Daoy (cell line): ENCODE data around the gene LRP1. TPM values are rescaled to one million over a fixed set of nuclear protein-coding genes. Genes with fewer than 3 reads are reported as not detected.

Experiments
- DNase-seq: peaks from one replicate; pipeline ENCODE4 v3.0.0-alpha.2; 2015; ENCODE audit warnings: low read depth
- total RNA-seq: library from RNA; depleted of rRNA; stranded (reverse); fragments of >200 nt; shearing (Covaris generic); gene quantifications from 2 replicates; pipeline ENCODE4 v1.2.3, GENCODE V29; 2014

Gene LRP1
- total RNA-seq, 1 experiment from 2014 or later: 2.8 TPM

DNA sequence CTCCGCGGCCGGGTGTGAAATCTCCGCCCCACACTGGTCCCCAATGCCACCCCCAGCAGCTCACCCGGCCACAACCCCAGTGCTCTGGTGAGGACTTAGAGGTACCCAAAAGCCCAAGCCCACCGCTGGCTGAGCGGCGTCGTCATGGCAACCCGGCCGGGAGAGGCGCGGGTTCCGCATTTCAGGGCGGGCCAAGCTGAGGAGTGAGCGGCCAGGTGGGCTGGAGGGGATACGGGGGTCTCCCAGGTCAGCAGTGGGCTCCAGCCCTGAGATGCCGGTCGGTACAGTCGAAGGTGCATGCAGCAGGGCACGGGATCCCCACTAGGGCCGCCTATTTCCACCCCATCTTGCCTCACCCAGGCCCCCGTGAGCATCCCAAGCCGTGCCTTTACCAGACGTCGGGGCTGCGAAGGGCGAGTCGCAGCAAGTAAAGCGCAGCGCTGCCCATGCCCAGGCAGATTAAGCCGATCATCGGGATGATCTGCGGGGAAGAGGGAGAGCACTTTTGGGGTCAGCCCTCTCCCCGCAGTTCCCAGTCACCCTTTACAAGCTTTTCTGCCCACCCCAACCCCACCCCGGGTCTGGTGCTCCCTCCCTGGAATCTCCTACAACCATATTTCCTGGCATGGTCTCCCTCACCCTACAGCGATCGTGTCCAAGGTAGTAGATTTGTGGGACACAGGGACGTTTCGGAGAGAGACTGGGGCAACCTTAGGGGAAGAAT lies 108.1 kb downstream of the LRP1 start:
- DNase-seq: no peak

DNA sequence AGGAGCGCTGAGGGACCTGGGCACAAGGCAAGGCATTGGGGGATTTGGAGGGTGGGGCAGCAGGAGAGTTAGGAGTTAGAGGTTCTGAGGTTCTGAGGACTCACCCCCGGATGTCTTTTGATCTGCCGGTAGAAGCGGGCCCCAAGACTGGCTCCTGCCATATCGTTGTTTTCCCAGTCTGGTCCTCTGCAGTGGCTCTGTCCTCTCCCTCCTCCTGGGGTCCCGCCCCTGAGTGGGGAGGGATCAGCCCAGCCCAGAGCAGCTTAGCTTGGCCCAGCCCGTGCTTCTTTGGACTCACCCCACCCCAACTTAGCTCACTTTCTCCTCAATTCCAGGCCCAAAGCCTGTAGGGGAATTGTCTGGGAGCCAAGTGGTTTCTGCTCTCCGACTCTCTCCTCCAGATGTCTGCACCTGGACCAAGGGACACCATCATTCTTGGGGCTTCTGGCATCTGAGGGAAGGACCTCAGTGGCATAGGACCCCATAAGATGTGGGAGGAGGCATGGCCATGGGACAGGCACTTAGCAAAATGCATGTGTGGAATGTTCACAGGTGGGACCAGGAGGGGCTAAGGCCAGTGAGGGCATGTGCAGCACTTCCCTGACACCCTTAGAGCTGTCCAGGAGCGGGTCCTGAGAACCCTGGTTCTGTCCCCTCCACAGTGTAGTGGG lies 108.8 kb downstream of the LRP1 start:
- no peak for DNase-seq

DNA sequence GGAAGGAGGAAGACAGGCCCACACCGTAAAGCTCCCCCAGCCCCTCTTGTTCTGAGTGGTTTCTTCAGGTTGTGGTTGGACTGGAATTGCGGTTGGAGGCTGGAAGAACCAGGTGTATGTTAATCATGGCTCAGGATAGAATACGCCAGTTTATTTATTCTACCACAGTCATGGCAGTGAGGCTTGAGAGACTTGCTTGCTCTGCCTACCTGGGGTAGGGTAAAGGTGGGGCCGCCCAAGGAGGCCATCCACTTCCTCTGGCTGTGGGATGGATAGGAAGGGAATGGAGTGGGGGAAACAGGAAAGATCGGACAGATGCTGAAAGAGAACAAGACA lies 109.3 kb downstream of the LRP1 start:
- no peak for DNase-seq

DNA sequence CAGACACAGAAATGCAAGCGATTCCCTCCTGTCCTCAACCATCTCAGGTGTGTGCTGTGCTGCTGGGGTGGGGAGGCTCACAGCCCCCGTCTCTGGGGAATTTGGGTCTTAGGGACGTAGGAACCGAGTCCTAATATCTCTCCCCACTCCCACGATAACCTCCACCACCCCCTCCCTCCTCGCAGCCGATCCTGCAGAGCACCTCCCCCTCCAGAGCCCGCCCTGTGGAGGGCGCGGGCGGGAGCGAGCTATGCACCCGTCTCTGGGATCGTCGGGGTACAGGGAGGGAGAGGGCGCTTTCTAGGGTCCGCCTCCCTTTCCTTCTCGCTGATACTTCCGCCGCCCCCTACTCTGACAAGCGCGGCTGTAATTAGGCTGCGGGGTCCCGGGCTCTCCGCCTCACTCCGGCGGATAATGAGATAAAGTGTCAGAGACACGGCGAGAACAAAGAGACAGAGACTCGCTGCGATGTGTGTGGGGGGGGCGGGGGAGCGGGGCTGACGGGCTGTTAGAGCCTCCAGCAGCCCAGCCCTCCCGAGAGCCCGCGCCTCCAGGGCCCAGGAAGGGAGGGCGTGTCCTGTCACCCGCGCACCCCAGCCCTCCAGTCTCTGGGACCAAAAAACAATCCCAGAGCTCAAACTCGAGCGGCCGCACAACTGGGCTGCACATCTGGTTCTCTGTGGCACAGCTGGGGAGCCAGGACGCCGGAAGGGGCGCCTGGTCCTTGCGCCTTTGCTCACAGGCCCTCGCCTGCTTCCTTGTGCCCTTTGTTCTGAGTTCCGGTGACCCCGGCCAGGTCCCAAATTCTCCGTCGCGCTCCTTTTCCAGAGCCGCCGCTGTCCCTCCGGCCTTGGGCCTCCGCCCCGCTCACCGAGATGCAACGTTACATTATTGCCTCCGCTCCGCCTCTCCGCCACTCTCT lies 109.9 kb downstream of the LRP1 start:
- DNase-seq: peak; percentile 64

DNA sequence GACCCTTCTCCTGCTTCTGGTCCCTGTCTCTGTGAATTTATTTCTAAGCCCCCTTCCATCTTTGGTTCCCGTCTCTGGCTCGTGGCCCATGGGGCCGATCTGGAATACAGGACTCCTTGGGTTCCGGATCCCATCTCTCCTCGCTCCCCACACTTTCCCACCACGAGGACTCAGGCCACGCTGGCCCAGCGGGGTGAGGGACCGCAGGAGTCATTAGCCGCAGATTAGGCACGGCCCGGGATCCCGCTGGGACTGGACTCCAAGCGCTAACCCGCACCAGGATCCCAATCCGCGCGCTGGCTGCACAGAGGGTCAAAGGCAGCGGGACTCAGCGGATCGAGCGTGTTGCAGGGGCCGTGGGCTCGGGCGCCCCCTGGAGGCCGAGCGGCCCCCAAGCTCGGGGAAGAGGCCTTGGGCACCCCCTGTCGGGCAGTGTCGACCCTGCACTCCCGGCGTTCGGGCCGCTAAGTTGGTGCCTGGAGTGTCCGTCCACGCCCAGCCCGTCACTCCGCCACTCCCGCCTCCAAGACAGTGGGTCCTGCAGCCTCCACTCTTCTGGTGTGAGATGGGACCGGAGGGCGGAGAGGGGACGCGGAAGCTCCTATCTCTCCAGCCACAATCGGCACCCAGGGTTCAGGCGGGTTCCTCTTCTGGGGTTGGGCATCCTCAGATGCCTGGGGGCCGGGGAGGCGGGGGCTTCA lies 110.7 kb downstream of the LRP1 start:
- peak; percentile 91 for DNase-seq

DNA sequence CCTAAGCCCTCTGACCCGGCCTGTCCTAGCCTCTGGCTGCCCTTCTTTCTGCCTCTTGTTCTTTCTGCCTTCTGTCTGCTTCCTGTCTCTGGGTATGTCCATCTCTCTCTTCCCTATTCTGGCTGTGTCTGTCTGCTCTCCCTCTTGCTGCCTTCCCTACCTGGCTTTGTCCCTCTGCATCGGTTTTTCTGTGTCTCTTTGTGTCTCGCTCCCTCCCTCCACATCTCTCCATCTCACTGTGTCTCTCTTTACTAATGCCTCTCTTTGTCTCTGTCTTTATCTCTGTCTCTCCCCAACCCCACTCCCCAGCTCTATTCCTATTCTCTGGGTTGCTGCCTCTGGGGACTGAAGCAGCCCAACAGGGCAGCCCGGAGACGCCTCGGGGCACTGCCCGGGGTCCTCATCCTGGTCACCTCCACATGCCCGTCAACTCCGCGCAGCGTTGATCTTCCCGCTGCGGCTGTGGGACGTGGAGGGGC lies 111.3 kb downstream of the LRP1 start:
- DNase-seq: peak; percentile 49

DNA sequence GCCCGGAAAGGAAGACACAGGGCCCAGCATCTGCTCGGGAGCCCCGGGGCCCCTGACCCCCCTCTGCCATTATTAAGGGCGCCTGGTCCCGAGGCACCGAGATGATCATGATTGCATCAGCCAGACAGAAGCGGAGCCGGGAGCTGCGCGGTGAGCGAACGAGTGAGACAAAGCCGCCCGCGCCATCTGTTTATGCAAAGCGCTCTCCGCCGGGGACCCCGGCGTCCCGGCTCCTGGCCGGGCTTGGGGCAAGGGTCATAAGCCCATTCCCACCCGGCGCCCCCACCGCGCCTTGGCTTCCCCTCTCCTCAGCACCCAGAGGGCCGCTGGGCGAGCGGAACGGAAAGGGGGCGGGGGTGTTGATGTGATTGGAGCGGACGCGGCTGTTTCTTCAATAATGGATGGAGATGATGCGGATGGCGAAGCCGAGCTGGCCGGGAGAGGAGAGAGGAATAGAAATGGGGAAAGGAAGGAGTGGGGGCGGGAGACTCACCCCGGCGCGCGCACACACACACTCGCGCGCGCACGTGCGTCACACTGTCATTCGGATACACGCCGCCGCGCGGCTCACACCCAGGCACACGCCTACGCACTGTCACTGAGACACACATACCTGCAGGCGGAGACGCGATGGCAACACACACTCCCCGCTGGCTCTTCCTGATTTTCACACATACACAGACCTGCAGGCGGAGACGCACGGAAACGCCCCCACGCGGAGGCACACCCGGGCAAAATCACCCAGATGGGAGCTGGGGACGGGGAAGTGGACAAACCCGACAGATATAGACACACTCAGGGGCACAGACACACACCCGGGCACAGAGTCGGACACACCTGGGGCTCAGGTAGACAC lies 112.0 kb downstream of the LRP1 start:
- DNase-seq: peak; percentile 66

DNA sequence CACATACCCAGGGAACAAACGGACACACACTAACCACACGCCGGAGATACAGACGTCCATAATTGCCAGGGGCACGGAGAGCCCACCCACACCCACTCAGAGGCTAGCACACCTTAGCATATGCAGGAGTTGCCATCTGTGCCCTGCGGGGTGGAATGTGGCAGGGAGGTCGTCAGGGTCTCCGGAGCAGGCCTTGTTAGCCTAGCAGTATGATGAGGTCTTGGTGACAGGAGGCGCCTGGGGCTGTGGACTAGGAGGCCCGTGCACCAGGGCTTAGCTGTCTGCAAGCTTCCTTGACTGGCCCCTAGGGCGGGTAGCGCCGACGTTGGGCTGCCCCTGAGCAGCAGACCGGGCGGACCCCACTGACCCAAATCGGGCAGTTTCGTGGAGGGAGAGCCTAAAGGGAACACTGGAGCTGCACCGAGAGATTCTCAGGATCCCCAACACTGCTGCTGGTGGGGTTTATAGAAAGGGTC lies 112.7 kb downstream of the LRP1 start:
- peak; percentile 57 for DNase-seq

DNA sequence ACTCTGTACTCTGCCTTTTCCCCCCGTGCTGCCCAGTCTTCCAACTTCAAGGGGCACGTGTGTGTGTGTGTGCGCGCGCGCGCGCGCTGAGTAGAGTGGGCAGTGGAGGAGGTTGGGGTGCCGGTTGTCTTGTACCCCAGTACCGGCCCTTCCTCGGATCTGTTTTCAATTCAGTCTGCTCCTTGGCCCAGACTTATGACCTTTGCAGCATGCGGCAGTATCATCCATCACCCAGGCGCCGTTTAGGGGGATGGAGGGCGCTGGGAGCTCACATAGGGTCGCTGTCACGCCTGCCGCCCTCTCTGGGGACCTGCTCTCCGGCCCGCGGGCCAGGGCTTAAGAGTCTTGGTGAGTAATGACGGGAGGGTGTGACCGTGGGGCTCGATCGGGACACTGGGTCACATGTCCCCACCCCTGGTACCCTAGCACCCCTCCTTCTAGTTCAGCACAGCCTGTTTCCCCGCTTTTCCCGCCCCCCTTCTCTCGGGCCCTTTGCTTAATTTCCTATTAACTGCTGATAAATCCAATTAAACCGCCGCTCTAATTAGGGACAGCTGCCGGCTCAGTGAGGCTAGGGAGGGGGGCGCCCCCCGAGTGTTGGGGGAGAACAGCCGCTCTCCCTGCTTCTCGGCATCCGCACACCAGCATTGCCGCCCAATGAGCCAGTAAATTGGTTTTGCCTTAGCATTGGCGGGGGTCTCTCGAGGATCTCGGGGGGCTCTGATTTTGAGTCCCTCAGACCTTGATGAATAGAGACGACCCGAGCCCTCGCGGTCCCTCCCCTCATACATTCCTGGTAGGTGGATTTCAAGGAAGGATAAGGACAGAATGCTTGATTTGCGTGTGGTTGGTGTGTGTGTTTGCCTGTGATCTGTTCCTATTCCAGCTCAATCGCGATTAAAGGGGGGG lies 113.4 kb downstream of the LRP1 start:
- DNase-seq: no peak

DNA sequence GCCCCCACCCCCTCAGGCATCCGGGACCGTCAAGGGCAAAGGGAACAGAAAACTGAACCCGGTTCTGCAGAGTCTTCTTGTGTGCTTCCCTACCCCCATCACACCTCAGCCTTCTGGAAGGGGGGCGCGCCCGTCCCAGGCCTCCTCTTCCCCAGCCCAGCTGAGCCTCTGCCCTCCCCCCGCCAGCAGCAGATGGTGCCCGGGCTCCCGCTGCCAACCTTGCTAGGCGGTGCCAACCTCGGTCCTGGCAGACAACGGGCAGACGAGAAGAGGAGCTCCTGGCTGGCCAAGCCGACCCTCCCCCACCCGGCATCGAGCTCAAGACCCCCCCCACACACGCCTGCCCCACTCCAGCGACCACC lies 114.0 kb downstream of the LRP1 start:
- DNase-seq: no peak

DNA sequence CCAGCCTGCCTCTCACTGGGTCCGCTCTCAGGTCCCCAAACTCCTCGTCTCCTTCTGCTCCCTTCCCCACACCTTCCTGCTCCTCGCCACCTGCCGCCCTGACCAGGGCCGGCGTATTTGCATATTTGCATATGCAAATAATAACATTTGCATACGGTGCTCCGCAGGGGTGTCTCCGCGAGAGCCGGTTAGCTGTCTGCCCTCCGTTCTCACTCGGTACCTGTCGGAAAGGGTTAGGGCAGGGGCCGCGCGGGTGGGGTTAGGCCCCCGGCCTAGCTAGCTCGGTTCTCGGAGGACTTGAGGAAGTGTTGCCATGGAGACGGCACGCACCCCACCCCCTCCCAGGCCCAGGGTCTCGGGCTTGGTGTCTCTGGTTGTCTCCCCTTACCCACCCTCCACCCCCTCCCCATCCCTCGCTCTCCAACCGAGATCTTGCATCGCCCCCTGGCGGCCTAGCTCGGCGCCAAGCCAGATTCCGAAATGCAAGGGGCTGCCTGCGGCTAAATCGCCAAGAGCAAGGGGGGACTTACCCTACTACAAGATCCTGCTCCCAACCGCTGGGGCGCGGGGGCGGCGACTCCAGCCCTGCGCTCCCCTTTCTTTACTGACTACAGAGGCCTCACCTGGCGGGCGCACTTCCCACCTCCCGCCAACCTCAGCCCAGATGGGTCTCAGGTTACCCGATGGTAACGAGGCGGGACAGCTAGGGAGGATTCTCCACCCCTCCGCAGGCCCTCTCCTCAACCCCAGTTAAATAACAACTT lies 114.6 kb downstream of the LRP1 start:
- DNase-seq: peak; percentile 74

DNA sequence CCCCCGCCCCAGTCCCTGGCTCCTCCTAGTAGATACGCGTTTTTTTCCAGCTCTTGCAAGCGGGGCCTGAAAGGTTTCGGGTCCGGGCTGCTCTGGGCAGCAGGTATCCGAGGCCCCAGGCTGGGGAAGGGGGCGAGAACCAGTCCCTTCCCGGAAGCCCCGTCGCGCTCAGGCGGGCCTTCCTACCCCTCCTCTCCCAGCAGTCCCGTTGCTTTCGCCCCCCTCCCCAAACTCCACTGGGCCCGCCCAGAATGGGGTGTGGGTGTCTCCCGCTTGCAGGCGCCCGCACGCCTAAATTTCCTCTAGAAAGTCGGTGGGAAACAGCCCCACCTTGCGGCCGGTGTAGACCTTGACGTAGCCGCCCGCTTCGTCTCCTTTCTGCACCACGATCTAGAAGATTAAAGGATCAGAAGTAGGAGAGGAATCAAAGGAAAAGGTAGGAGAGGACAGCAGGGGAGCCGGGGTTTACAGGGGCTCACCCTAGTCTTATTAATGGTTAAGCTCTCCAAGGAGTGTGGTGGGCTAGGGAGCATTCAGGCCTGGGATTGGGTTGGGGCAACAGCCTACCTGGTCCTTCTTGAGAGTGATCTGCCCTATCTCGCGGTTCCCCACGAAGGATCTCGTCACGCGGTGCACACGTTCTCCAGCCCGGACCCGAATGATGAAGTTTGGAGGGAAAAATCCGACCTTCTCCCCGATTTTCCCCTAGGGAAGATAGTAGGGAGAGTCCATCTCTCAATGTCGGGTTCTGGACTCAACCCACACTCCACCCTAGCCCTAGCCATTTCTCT lies 115.4 kb downstream of the LRP1 start:
- peak; percentile 78 for DNase-seq

DNA sequence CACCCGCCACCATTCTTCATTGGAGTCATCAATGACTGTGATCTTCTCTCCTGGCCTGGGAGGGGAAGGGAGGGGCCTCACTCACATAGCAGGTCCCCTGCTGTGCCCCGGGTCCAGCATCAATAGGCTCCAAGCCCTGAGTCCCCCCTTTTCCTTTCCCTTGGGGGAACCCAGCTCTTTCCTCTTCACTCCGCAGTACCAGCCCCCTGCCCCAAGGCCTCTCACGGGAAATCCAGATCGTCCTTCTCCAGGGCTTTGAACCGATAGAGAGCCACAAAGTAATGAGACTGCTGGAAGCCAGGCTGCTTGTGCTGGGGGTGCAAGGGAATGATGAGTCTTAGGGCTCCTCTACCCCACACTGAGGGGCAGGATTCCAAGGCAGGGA lies 116.0 kb downstream of the LRP1 start:
- DNase-seq: no peak

DNA sequence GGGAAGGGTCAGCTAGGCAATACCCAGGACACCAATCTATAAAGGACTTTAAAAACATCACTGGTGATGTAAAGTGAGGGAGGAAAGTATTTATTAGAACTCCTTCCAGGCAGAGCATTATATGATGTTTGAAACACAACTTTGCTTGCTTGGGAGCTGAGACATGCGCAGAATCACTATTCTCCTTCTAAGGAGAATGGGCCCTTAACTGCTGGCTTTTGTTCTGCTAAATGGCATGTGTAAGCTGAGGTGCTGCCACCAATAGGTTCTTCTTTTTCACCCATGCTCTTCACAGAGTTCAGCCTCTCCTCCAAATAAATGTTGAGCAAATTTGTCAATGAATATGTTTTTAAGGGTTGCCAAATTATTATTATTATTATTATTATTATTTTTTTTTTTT lies 118.8 kb downstream of the LRP1 start:
- no peak for DNase-seq

DNA sequence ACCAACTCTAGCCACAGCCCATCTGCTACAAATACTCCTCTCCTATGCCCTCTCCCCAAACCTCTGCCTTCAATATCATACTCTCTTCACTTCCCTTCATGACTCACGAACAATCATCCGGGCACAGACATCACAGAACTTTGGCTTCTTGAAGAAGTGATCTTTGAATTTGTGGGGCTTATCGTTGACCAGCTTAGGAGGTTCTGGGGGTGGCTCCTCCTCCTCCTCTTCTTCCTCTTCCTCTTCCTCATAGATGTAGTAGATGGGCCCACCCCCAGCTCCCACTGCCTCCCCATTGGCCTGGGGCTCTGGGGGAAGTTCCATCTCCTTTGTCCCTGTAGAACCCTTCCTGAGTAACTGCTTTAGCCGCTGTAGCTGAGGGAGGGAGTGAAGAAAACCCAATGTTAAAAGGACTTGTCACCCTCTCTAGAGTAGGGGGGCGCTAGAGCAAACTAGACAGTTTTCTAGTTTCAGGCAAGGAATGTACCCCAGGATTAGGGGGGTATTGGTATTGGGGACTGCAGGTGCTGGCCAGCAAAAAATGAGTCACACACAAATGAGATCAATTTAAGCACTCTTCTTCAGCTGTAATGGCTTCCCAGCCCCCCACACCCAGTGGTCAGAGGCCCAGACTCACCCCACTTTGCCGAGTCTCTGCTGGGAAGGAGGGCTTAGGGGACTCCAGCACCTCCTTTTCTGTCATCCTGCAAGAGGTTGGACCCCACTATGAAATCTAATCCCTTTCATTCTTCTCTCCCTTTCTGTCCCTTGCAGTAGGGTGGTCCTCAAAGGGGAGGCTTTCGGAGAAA lies 120.9 kb downstream of the LRP1 start:
- DNase-seq: no peak

DNA sequence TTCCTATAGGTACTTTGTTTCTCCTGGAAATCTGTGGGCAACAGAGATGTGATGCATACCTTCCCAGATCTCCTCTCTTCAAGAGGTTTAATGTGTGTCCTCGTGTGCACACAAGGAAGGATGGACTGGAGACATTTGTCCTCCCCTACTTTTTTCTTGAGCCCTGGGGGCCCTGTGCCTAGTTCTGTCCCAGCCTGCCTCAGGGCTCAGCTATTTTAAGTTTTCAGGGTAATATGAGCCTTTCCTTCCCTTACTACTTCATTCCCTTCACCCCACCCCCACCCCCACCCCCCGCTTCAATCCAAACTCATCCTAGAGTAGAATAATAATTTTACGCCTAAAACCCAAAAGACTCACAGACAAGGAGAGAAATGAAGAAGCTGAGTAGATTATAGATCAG lies 122.3 kb downstream of the LRP1 start:
- no peak for DNase-seq

DNA sequence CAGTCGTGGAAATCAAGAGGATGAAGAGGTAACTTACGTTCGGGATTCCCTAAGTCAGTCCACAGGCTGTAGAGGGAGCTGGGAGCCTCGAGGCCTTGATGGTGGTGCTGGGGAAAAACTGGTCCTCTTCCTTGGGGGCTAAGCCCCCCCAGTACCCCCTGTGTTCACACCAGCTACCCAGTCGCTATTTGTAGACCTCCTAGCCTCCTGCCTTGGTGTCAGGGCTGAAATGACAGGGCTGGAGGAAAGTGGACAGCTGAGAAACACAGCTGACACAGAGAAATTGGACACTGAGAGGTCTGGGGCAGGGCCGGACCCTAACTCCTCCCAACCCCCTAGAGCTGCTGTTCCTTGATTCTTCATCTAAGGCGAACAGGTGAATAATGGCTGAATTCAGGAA lies 122.7 kb downstream of the LRP1 start, which contains the start of gene STAC3:
Gene STAC3 (minus strand): TSS at position 232 of the 400 bp plus-strand sequence. CDS start 1,551 bp downstream, outside the sequence.
- no peak for DNase-seq
